Fibroblast of pulmonary artery (primary cell): ENCODE measurements around the gene MYO1A.
"Not testable (repeated sequence)": the region's sequence is repeated elsewhere in the genome, so short reads cannot be mapped to it uniquely, and the experiment has no call there.

Source experiments
- DNase-seq: peaks from one replicate; pipeline ENCODE4 v3.0.0-alpha.2; 2010; ENCODE audit warnings: low read depth
- H3K4me3 ChIP-seq: replicated peaks from 2 replicates; pipeline ENCODE4 v1.5.1; 2011; ENCODE audit warnings: low read depth, mild to moderate bottlenecking, control low read depth, low read length, moderate library complexity
- TF ChIP-seq, protein P1 (sequence below): IDR thresholded peaks from 2 replicates; pipeline ENCODE4 v1.5.1; 2011; ENCODE audit warnings: mild to moderate bottlenecking, control low read depth, low read length, inconsistent platforms; ENCODE audit errors: missing control alignments

Gene MYO1A

DNA sequence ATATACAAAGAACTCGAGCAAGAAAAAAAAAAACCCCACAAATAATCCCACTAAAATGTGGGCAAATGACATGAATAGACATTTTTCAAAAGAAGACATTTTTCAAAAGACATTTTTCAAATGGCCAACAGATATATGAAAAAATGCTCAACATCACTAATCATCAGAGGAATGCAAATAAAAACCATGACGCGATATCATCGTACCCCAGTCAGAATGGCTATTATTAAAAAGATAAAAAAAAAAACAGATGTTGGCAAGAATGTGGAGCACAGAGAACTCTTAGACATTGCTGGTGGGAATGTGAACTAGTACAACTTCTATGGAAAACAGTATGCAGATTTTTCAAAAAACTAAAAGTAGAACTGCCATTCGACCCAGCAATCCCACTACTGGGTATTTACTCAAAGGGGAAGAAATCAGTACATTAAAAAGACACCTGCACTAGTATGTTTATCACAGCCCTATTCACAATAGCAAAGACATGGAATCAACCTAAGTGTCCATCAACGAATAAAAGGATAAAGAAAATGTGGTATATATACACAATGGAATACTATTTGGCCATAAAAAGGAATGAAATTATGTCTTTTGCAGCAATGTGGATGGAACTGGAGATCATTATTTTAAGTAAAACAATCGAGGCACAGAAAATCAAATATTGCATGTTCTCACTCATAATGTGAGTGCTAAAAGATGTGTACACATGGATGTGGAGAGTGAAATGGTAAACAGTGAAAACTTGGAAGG is 59.9 kb downstream of the MYO1A start:
- no peak overlapping the region for H3K4me3 ChIP-seq
- DNase-seq, result no peak
- TF ChIP-seq, protein P1, sequence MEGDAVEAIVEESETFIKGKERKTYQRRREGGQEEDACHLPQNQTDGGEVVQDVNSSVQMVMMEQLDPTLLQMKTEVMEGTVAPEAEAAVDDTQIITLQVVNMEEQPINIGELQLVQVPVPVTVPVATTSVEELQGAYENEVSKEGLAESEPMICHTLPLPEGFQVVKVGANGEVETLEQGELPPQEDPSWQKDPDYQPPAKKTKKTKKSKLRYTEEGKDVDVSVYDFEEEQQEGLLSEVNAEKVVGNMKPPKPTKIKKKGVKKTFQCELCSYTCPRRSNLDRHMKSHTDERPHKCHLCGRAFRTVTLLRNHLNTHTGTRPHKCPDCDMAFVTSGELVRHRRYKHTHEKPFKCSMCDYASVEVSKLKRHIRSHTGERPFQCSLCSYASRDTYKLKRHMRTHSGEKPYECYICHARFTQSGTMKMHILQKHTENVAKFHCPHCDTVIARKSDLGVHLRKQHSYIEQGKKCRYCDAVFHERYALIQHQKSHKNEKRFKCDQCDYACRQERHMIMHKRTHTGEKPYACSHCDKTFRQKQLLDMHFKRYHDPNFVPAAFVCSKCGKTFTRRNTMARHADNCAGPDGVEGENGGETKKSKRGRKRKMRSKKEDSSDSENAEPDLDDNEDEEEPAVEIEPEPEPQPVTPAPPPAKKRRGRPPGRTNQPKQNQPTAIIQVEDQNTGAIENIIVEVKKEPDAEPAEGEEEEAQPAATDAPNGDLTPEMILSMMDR, result no peak

DNA sequence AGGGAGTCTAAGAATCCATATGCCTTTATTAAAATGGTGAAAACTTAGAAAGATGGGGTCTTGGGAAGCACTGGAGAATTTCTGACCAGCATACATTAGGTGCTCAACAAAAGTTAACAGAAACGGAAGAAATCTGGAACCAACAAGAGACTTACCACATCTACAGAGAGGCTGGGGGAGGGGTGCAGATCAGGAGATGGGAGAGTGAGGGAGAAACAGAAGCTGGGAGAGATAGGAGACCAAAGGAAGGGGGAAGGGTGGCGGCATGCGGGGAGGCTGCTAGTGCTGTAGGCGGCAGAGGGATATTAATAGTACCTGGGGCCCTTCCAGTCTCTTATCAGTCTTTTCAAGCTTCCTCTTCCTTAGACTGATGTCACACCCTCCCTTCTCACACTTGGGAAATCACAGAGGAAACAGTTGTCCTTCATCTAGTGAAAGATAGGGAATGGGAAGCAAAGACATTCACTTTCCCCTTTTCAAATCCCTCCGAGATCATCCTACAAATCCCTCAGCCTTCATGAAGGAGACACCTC is 61.7 kb downstream of the MYO1A start:
- DNase-seq, result peak; percentile 39
- H3K4me3 ChIP-seq, result no peak overlapping the region
- TF ChIP-seq, protein P1, result no peak

DNA sequence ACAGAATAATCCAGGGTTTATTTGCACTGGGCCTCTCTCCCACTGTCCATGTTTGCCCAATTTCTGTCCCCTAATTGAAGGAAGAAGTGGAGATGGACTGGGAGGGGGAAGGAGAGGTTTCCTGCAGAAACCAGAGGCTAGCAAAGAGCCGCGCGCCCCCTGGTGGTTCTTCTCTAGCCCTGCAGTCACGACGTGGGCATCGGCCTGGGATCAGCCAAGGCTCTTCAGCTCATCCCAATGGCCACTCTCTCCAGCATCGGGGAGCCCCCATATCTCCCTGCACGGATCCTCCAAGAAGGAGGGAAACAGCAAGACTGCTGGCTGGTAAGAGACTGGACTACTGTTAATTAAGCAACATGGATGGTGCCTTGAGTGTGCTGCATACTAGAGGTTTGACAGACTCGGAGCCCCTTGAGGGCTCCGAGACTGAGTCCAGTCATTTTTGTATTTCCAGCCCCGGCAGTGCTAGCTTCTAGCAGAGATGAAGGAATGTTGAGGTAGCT is 62.3 kb downstream of the MYO1A start:
- DNase-seq, result peak; percentile 82
- TF ChIP-seq, protein P1, result peak; percentile 93
- H3K4me3 ChIP-seq, result no peak overlapping the region

DNA sequence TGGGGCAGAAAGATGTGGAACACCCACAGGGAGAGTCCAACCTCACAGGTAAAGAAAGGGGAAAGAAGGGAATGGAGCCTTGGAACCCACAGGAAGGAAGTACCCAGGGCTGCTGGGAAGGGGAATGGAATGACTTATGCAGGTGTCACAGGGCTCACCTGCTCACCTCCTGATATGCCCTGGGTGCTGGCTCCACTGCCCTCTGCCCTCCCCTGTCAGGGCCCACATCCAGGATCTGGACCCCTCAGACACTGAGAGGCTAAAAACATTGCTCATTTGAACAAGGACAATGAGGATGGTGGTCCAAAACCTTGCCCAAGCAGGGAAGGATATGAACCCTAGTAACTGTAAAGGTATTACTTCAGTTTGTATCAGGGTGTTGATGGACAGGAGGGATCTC is 62.9 kb downstream of the MYO1A start:
- TF ChIP-seq, protein P1, result no peak
- no peak overlapping the region for H3K4me3 ChIP-seq
- DNase-seq, result no peak

DNA sequence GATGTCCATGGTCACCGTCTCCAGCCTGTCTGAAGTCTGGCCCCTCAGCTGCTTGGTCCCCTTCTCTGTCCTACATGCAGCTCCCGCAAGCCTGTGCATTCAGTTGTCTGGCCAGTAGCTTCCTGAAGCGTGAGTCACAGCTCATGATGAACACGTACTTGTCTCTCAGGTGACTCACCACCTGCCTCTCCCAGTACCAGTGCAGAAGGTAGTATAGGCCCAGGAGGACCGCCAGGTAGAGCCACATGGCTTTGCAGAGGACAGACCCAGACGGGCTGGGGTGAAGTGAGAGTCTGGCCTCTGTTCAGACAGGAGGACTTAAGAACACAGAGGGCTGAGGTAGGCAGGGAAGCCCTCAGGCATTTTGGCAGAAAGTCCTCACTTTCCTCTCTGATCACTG is 64.2 kb downstream of the MYO1A start:
- not testable (repeated sequence) for H3K4me3 ChIP-seq, DNase-seq

DNA sequence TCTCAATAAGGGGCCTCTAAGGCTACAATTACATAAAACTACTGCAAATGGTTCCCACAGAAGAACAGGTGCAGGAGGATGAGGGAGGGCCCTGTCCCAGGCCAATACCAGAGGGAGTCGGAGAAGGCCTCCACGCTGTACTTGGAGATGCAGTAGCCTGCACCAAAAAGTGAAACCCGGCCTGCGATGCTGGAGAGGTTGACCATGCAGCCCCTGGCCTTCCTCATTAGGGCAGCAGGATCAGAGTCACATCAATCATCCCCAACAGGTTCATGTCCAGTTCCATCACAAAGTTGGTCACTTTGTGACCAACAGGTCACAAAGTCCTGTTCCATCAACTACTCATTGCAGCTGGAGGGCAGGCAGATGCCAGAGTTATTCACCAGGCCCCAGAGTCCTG is 66.5 kb downstream of the MYO1A start:
- no peak for DNase-seq
- no peak overlapping the region for H3K4me3 ChIP-seq
- TF ChIP-seq, protein P1, result no peak

DNA sequence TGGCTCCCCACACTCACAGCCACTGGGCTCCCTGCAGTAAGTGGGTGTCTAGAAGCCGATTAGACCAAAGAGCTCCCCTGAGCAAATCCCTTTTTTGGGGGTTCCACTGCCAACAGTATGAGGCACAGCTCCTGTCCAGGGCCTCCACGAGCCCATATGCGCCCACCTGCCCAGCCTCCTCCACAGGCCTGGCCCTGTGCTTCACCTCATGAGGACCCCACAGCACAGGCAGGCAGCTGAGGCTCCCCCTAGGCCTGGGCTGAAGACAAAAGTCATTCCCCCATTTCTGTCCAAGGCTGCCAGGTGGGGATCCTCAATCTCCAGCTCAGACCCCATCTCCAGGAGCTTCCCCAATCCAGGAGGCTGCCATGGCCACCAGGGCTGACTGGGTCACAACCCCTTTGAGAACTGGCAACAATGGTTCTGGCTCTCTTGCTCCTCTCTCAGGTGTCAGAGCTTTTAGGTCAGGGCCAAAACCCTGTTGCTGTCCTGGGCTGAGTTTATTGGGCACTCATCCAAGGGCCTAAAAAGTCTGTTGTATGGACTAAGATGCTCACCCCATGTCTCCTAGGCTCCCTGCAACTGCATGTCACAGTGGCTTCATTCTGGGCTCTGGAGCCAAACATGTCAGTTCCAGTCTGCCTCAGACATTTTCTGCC is 67.2 kb downstream of the MYO1A start:
- H3K4me3 ChIP-seq, DNase-seq: not testable (repeated sequence)

DNA sequence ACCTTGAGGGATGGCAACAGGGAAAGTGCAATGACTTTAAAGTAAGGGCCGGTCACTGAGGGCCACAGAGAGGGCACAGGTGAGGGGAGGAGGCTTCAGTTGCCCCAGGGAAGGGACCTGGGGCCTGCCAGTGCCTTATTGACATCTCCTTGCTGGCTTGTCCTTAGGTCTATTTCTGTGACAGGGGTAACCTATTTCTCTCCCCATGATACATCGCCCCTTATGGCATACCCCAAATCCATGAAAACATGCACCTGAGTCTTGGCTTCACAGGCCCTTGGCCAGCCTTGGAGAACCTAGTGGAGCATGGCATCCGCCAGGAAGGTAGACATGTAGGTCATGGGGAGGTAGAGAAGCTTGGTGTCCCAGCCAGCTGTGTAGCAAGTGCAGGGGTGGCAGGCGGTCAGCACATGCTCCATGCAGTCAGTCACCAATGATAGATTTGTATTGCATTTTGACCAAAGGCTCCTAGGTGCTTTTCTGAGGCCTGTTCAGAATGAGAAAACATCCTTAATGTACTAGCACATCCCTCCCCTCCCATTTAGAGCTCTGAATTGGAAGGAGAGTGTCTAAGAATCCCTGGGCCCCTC is 68.9 kb downstream of the MYO1A start:
- DNase-seq, result no peak
- TF ChIP-seq, protein P1, result no peak
- H3K4me3 ChIP-seq, result no peak overlapping the region
